Keratinocyte (primary cell): Measurements from ENCODE around the gene PCK2. TPM values are rescaled to one million over a fixed set of nuclear protein-coding genes. Genes with fewer than 3 reads are reported as not detected.

Experiments
- DNase-seq: peaks from one replicate; pipeline ENCODE4 v3.0.0-alpha.2; 2011; ENCODE audit warnings: low read depth, missing footprints, low spot score
- FAIRE-seq: peaks from 2 replicates; lab custom pipeline; 2011; peaks lifted over from hg19 to GRCh38; lab: Jason Lieb, UNC
- H2AFZ ChIP-seq: 2 replicates; pipeline ENCODE4 v1.6.0; 2012; ENCODE audit warnings: low read length, control low read depth, inconsistent platforms; ENCODE audit not compliant: control insufficient read depth
- H3K27ac ChIP-seq: 2 replicates; pipeline ENCODE4 v1.5.1; 2011; ENCODE audit warnings: low read length; ENCODE audit not compliant: control insufficient read depth, insufficient read depth
- H3K27me3 ChIP-seq: 3 replicates; pipeline ENCODE4 v1.6.0; 2011; ENCODE audit warnings: low read length; ENCODE audit not compliant: control insufficient read depth, insufficient read depth; ENCODE audit errors: extremely low read depth
- H3K36me3 ChIP-seq, 2 experiments: 2 replicates in 1 of 2; 3 replicates in 1 of 2; pipeline ENCODE4 v1.5.1; 2011; ENCODE audit warnings: low read length in 2 of 2, mild to moderate bottlenecking in 1 of 2; ENCODE audit not compliant: control insufficient read depth in 2 of 2, insufficient read depth in 2 of 2; ENCODE audit errors: extremely low read depth in 1 of 2
- H3K4me1 ChIP-seq: 3 replicates; pipeline ENCODE4 v1.5.1; 2011; ENCODE audit warnings: low read length; ENCODE audit not compliant: control insufficient read depth, insufficient read depth; ENCODE audit errors: extremely low read depth
- H3K4me2 ChIP-seq: 3 replicates; pipeline ENCODE4 v1.6.0; 2011; ENCODE audit warnings: low read depth, low read length; ENCODE audit not compliant: control insufficient read depth, insufficient read depth; ENCODE audit errors: extremely low read depth
- H3K4me3 ChIP-seq, 3 experiments: fragments of 200-600 bp in 1 of 3; sonication (generic) in 1 of 3; 2 replicates in 2 of 3; 3 replicates in 1 of 3; pipeline ENCODE4 v1.5.1; 2011 to 2016; ENCODE audit warnings: low read length in 3 of 3, mild to moderate bottlenecking in 3 of 3, control low read depth in 2 of 3, inconsistent platforms in 1 of 3, low read depth in 1 of 3, mixed read lengths in 1 of 3, mixed run types in 1 of 3, moderate library complexity in 1 of 3; ENCODE audit not compliant: control insufficient read depth in 2 of 3, insufficient read depth in 2 of 3; ENCODE audit errors: extremely low read depth in 1 of 3
- H3K79me2 ChIP-seq: 2 replicates; pipeline ENCODE4 v1.6.0; 2012; ENCODE audit warnings: low read length; ENCODE audit not compliant: control insufficient read depth, insufficient read depth
- H3K9ac ChIP-seq: 3 replicates; pipeline ENCODE4 v1.6.0; 2011; ENCODE audit warnings: low read length; ENCODE audit not compliant: control insufficient read depth, insufficient read depth; ENCODE audit errors: extremely low read depth
- H3K9me1 ChIP-seq: 3 replicates; pipeline ENCODE4 v1.6.0; 2011; ENCODE audit warnings: low read length; ENCODE audit not compliant: control insufficient read depth, insufficient read depth; ENCODE audit errors: extremely low read depth
- H3K9me3 ChIP-seq: 2 replicates; pipeline ENCODE4 v1.5.1; 2012; ENCODE audit warnings: low read depth, low read length; ENCODE audit not compliant: control insufficient read depth
- H4K20me1 ChIP-seq: 3 replicates; pipeline ENCODE4 v1.6.0; 2011; ENCODE audit warnings: low read length; ENCODE audit not compliant: control insufficient read depth, insufficient read depth; ENCODE audit errors: extremely low read depth
- EZH2 ChIP-seq: IDR thresholded peaks from one replicate; pipeline ENCODE4 v1.6.1; 2012; ENCODE audit warnings: inconsistent platforms, mild to moderate bottlenecking, low read length, moderate library complexity
- dilution Hi-C: fragments of 300-500 bp; cut with MboI; formaldehyde crosslinking; loops from one replicate; pipeline ENCODE4 v1.7.0; 2020; ENCODE audit warnings: low sequenced_read_pairs; ENCODE audit not compliant: extremely low pct_ligation_motif_present
- polyA plus RNA-seq, 5 experiments: library from polyadenylated mRNA; depleted of rRNA in 3 of 5; stranded (reverse) in 3 of 5; stranded (forward) in 1 of 5; unstranded in 1 of 5; fragments of >200 nt; gene quantifications; 1 replicate in 1 of 5; 2 replicates in 3 of 5; 3 replicates in 1 of 5; pipeline versions ENCODE4 v1.2.1 to v1.2.3, GENCODE V29; 2011 to 2012; ENCODE audit warnings: missing spikeins in 2 of 5, low read depth in 1 of 5, low replicate concordance in 1 of 5
- TF ChIP-seq, protein P1 (sequence below), 3 experiments: IDR thresholded peaks in 1 of 3; conservative IDR thresholded peaks in 1 of 3; optimal IDR thresholded peaks in 1 of 3; 2 replicates in 2 of 3; 3 replicates in 1 of 3; pipeline versions ENCODE3 to v1.5.1; 2011; ENCODE audit warnings: low read length in 3 of 3, mild to moderate bottlenecking in 3 of 3, moderate library complexity in 2 of 3, control low read depth in 1 of 3, inconsistent platforms in 1 of 3; ENCODE audit not compliant: insufficient read depth in 2 of 3; ENCODE audit errors: extremely low read depth in 1 of 3

Gene PCK2
- polyA plus RNA-seq, 1 donor (not counting 4 experiments of a cell fraction or from before 2014, with no cell fraction given): 16.6 TPM

DNA sequence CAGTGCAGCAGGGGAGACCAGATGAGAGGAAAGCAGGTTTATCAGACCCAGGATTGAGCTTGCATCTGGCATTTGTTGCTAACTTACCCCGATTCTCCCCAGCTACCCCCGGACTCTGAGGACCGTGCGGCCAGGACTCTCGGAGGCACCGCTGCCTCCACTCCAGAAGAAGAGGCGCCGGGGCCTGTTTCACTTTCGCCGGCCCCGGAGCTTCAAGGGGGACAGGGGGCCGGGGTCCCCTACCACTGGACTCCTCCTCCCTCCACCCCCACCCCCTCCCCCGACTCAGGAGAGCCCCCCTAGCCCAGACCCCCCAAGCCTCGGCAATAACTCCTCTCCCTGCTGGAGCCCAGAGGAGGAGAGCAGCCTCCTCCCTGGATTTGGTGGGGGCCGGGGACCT is 29.3 kb upstream of the PCK2 start:
- TF ChIP-seq EZH2: no peak
- TF ChIP-seq, protein P1, sequence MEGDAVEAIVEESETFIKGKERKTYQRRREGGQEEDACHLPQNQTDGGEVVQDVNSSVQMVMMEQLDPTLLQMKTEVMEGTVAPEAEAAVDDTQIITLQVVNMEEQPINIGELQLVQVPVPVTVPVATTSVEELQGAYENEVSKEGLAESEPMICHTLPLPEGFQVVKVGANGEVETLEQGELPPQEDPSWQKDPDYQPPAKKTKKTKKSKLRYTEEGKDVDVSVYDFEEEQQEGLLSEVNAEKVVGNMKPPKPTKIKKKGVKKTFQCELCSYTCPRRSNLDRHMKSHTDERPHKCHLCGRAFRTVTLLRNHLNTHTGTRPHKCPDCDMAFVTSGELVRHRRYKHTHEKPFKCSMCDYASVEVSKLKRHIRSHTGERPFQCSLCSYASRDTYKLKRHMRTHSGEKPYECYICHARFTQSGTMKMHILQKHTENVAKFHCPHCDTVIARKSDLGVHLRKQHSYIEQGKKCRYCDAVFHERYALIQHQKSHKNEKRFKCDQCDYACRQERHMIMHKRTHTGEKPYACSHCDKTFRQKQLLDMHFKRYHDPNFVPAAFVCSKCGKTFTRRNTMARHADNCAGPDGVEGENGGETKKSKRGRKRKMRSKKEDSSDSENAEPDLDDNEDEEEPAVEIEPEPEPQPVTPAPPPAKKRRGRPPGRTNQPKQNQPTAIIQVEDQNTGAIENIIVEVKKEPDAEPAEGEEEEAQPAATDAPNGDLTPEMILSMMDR (optimal IDR thresholded peaks at IDR 0.05 in 1 of 3, IDR thresholded peaks at IDR 0.05 in 1 of 3, conservative IDR thresholded peaks at IDR 0.05 in 1 of 3; ENCODE audit: extremely low read depth in 1 of 3, insufficient read depth in 2 of 3, low read length in 3 of 3): no peak
- Histone ChIP-seq H3K36me3 (no peaks in the 10 kb centered on the region), H3K27ac (no peak overlapping the region), H3K9ac (no peak overlapping the region), H3K9me3 (no peaks in the 10 kb centered on the region), H2AFZ (no peak overlapping the region), H4K20me1 (no peaks in the 10 kb centered on the region), H3K9me1 (no peaks in the 10 kb centered on the region), H3K4me2 (no peak overlapping the region), H3K27me3 (peaks cover 5% of the 10 kb centered on the region), H3K4me1 (no peaks in the 10 kb centered on the region), H3K79me2 (no peaks in the 10 kb centered on the region), H3K4me3 (no peak overlapping the region)
- DNase-seq: no peak
- no peak for FAIRE-seq
- dilution Hi-C loops: no loop called here

- H3K9me3 ChIP-seq: no peaks in the 10 kb centered on the region
- no peak for TF ChIP-seq EZH2
- TF ChIP-seq, protein P1 (optimal IDR thresholded peaks at IDR 0.05 in 1 of 3, IDR thresholded peaks at IDR 0.05 in 1 of 3, conservative IDR thresholded peaks at IDR 0.05 in 1 of 3; ENCODE audit: extremely low read depth in 1 of 3, insufficient read depth in 2 of 3, low read length in 3 of 3): no peak
- H3K79me2 ChIP-seq: no peaks in the 10 kb centered on the region
- H2AFZ ChIP-seq: no peak overlapping the region
- no peak overlapping the region for H3K4me3 ChIP-seq
- H3K4me2 ChIP-seq: no peak overlapping the region
- H3K36me3 ChIP-seq: no peaks in the 10 kb centered on the region
- peaks cover 5% of the 10 kb centered on the region for H3K27me3 ChIP-seq
- no peaks in the 10 kb centered on the region for H4K20me1 ChIP-seq
- DNase-seq (no peak), FAIRE-seq (no peak)
- H3K9me1 ChIP-seq: no peaks in the 10 kb centered on the region
- no peak overlapping the region for H3K9ac ChIP-seq
- dilution Hi-C loops: no loop called here
- no peaks in the 10 kb centered on the region for H3K4me1 ChIP-seq
- H3K27ac ChIP-seq: no peak overlapping the region
Measured at GRCh38 chr14:24065408-24065807, 28.7 kb upstream of the PCK2 start.
